Measurements from ENCODE around the gene TMEM222.

TMEM222 gene

DNA sequence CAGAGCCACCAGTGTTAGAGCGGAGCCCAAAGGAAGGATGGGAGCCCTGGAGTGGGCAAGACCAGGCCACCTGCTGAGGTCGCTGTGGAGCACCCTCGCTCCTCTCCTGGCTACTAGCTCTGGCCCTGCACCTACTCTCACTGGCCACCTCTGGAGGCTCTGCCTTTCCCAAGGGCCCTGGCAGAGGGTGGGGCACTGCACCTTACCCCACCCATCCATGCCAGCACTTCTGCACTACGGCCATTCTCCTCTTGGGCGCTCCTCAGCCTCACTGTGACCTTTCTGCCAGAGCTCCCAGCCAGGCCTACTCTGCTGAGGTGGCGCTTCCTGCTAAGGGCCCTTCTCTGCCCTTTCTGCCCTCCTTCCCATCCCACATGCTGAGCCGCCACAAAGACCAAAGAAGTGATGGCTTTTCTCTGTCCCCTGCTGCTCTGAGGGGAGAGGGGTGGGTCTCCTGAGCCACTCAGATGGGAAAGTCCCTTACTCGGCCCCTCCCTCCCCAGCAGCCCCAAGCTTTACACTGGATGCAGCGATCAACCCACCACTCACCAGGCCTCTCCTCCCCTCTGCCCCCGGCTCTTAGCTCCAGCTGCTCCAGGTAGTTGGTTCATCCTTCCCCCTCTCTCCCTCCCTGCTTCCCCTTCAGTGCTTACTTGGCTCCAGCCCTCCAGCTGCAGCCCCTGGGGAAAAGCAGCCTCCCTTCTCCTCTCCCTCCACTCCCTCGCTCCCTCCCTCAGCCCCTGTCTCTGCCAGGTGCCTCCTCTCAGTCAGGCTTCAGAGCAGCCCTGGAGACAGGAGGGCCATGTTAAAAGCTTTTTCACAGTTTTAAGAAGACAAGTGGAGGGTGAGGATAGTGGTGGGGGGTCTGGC lies 14.8 kb upstream of the TMEM222 start:
- Histone ChIP-seq H3K36me3 (ENCODE audit: control insufficient read depth, insufficient read depth, low read length) (peaks cover 1% of the 10 kb centered on the region), H3K9me3 (ENCODE audit: control insufficient read depth, low read length) (no peaks in the 10 kb centered on the region), H3K4me3 (ENCODE audit: extremely low read depth, insufficient read depth, low read length, poor library complexity, severe bottlenecking) (no peak overlapping the region), H3K4me1 (ENCODE audit: control insufficient read depth, insufficient read depth, low read length, poor library complexity, severe bottlenecking) (peaks cover 8% of the 10 kb centered on the region), H3K27ac (ENCODE audit: low read depth, low read length, severe bottlenecking) (peak overlapping the region; percentile 36)
- 56 to 57% methylated on average over 8 to 10 of the region's 11 CpGs for WGBS, 2 experiments (ENCODE audit: insufficient coverage in 2 of 2)

- Histone ChIP-seq H3K36me3 (ENCODE audit: control insufficient read depth, insufficient read depth, low read length) (no peaks in the 10 kb centered on the region), H3K4me1 (ENCODE audit: control insufficient read depth, insufficient read depth, low read length, poor library complexity, severe bottlenecking) (peaks cover 8% of the 10 kb centered on the region), H3K4me3 (ENCODE audit: extremely low read depth, insufficient read depth, low read length, poor library complexity, severe bottlenecking) (no peak overlapping the region), H3K9me3 (ENCODE audit: control insufficient read depth, low read length) (no peaks in the 10 kb centered on the region), H3K27ac (ENCODE audit: low read depth, low read length, severe bottlenecking) (no peak overlapping the region)
- WGBS, 2 experiments (ENCODE audit: insufficient coverage in 2 of 2), result 78 to 100% methylated on average over 1 to 6 of the region's 6 CpGs
Observed at GRCh38 chr1:27307874-27308598, 13.9 kb upstream of the TMEM222 start.

DNA sequence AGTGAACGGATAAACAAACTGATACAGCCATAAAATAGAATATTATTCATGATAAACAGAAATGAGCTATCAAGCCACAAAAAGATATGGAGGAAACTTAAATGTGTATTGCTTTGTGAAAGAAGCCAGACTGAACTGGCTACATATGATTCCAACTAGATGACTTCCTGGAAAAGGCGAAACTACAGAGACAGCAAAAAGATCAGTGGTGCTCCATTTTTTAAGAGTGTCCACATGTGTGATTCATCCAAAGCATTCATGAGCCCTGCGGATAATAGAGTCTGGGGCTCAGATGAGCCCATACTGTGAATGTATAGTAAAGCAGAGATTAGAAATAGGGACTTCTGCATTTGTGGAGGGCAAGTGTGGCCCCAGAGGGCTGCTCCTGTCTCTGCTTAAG lies 7.8 kb upstream of the TMEM222 start:
- 93% methylated on average over 2 of the region's 3 CpGs for WGBS, 2 experiments (ENCODE audit: insufficient coverage in 2 of 2)
- H3K9me3 ChIP-seq (ENCODE audit: control insufficient read depth, low read length), result no peaks in the 10 kb centered on the region
- no peaks in the 10 kb centered on the region for H3K36me3 ChIP-seq (ENCODE audit: control insufficient read depth, insufficient read depth, low read length)
- H3K4me1 ChIP-seq (ENCODE audit: control insufficient read depth, insufficient read depth, low read length, poor library complexity, severe bottlenecking), result peaks cover 2% of the 10 kb centered on the region
- no peak overlapping the region for H3K27ac ChIP-seq (ENCODE audit: low read depth, low read length, severe bottlenecking)
- H3K4me3 ChIP-seq (ENCODE audit: extremely low read depth, insufficient read depth, low read length, poor library complexity, severe bottlenecking), result no peak overlapping the region

DNA sequence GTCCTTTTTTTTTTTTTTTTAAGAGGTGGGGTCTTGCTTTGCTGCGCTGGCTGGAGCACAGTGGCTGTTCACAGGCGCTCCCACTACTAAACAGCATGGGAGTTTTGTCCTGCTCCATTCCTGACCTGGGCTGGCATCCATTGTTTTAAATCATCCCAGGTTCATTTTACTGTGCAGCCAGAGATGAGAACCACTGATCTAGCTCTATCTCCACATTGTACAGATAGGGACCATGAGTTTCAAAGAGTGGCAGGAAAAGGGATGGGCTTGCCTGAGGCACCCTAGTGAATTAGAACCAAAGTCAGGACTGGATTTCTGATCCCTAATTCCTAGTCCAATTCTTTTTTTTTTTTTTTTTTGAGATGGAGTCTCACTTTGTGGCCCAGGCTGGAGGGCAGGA lies 7.2 kb upstream of the TMEM222 start:
- H3K27ac ChIP-seq (ENCODE audit: low read depth, low read length, severe bottlenecking), result no peak overlapping the region
- WGBS, 2 experiments (ENCODE audit: insufficient coverage in 2 of 2), result 83 to 95% methylated on average over 1 to 2 of the region's 2 CpGs

GRCh38 chr1:27316860-27317259 lies 5.1 kb upstream of the TMEM222 start:
- Histone ChIP-seq H3K9me3 (ENCODE audit: control insufficient read depth, low read length) (no peaks in the 10 kb centered on the region), H3K36me3 (ENCODE audit: control insufficient read depth, insufficient read depth, low read length) (no peaks in the 10 kb centered on the region), H3K4me1 (ENCODE audit: control insufficient read depth, insufficient read depth, low read length, poor library complexity, severe bottlenecking) (peaks cover 2% of the 10 kb centered on the region), H3K4me3 (ENCODE audit: extremely low read depth, insufficient read depth, low read length, poor library complexity, severe bottlenecking) (no peak overlapping the region), H3K27ac (ENCODE audit: low read depth, low read length, severe bottlenecking) (no peak overlapping the region)
- 93 to 96% methylated on average over 5 of the region's 5 CpGs for WGBS, 2 experiments (ENCODE audit: insufficient coverage in 2 of 2)

More for the DNA sequence above, 7.2 kb upstream of the TMEM222 start:
- Histone ChIP-seq H3K9me3 (ENCODE audit: control insufficient read depth, low read length) (no peaks in the 10 kb centered on the region), H3K4me1 (ENCODE audit: control insufficient read depth, insufficient read depth, low read length, poor library complexity, severe bottlenecking) (peaks cover 2% of the 10 kb centered on the region), H3K4me3 (ENCODE audit: extremely low read depth, insufficient read depth, low read length, poor library complexity, severe bottlenecking) (no peak overlapping the region), H3K36me3 (ENCODE audit: control insufficient read depth, insufficient read depth, low read length) (no peaks in the 10 kb centered on the region)

DNA sequence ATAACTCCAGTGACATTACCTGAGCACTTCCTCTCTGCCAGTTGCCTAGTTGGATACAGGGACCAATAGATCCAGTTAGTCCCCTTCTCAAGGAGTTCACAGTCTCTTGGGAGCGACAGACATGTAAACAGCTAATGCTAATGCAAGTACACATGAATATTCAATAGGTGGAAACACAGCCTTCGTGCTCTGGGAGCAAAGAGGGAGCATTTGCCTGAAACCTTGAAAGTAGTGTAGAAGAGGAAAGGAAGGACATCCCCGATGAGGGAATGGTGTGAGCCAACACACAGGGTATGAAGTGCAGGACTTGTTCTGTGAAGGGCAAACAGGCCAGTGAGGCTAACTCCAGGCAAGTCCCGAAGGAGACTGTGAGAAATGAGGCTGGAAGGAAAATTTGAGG lies 3.8 kb upstream of the TMEM222 start:
- 67 to 80% methylated on average over 3 to 4 of the region's 4 CpGs for WGBS, 2 experiments (ENCODE audit: insufficient coverage in 2 of 2)
- Histone ChIP-seq H3K4me3 (ENCODE audit: extremely low read depth, insufficient read depth, low read length, poor library complexity, severe bottlenecking) (no peak overlapping the region), H3K27ac (ENCODE audit: low read depth, low read length, severe bottlenecking) (peak overlapping the region; percentile 24), H3K36me3 (ENCODE audit: control insufficient read depth, insufficient read depth, low read length) (no peaks in the 10 kb centered on the region), H3K9me3 (ENCODE audit: control insufficient read depth, low read length) (no peaks in the 10 kb centered on the region), H3K4me1 (ENCODE audit: control insufficient read depth, insufficient read depth, low read length, poor library complexity, severe bottlenecking) (peaks cover 3% of the 10 kb centered on the region)

DNA sequence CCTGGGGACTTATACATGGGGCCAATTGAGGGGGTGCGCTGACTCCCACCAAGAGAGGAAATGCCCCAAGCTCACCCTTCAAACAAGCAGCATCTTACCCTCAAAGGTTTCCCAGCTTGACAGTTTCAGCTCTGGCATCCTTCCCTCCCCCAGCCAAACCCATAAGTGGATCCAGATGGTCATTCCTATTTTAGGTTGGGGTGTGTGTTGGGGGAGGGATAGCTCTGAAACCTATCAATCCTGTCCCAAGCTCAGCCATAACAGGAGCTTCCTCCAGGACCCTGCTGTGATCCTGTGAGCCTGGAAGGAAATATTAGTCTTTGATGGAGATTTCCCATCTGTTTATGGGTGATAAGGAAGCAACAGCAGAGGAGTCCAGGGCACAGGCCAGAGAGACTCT lies 3.4 kb upstream of the TMEM222 start:
- Histone ChIP-seq H3K9me3 (ENCODE audit: control insufficient read depth, low read length) (no peaks in the 10 kb centered on the region), H3K4me3 (ENCODE audit: extremely low read depth, insufficient read depth, low read length, poor library complexity, severe bottlenecking) (no peak overlapping the region), H3K36me3 (ENCODE audit: control insufficient read depth, insufficient read depth, low read length) (no peaks in the 10 kb centered on the region), H3K27ac (ENCODE audit: low read depth, low read length, severe bottlenecking) (peak overlapping the region; percentile 24), H3K4me1 (ENCODE audit: control insufficient read depth, insufficient read depth, low read length, poor library complexity, severe bottlenecking) (peaks cover 7% of the 10 kb centered on the region)
- 80 to 100% methylated on average over 1 of the region's 1 CpG for WGBS, 2 experiments (ENCODE audit: insufficient coverage in 2 of 2)

DNA sequence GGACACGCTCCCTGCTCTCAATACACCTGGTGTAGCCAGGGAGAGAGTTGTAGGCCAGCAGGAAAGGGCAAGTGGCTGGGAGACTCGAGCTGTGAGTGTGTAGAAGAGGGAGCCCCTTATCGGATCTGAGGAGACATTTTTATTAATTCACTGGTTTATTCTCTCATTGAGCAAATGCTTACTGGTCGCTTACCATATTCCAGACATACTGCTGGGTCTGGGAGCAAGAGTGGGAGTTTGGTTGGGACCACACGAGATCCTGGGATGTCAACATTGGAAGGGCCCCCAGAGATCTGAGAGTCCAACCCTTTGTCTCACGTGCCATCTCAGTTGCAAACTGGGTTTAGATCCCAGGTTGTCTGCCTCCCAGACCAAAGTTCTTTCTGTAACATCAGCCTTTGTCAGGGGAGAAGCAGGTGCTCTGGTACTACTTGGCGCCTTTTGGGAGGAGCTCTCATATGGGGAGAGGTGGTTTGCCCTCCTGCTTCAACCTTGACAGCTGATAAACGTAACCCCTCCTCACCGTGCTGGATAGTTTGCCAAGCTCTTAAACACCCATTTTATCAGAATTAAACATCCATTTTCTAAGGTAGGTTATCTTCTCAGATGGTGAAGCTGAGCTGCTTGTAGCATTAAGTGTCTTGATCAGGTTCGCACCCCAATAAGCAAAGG lies 742 bp downstream of the TMEM222 start:
- no peaks in the 10 kb centered on the region for H3K9me3 ChIP-seq (ENCODE audit: control insufficient read depth, low read length)
- H3K27ac ChIP-seq (ENCODE audit: low read depth, low read length, severe bottlenecking), result peak overlapping the region; percentile 86
- peaks cover 35% of the 10 kb centered on the region for H3K36me3 ChIP-seq (ENCODE audit: control insufficient read depth, insufficient read depth, low read length)
- peaks cover 17% of the 10 kb centered on the region for H3K4me1 ChIP-seq (ENCODE audit: control insufficient read depth, insufficient read depth, low read length, poor library complexity, severe bottlenecking)
- H3K4me3 ChIP-seq (ENCODE audit: extremely low read depth, insufficient read depth, low read length, poor library complexity, severe bottlenecking), result peak overlapping the region; percentile 98
- WGBS, 2 experiments (ENCODE audit: insufficient coverage in 2 of 2), result 0% methylated on average over 2 of the region's 10 CpGs

- H3K4me3 ChIP-seq (ENCODE audit: extremely low read depth, insufficient read depth, low read length, poor library complexity, severe bottlenecking), result no peak overlapping the region
- H3K36me3 ChIP-seq (ENCODE audit: control insufficient read depth, insufficient read depth, low read length), result peaks cover 52% of the 10 kb centered on the region
- peaks cover 17% of the 10 kb centered on the region for H3K4me1 ChIP-seq (ENCODE audit: control insufficient read depth, insufficient read depth, low read length, poor library complexity, severe bottlenecking)
- WGBS, 2 experiments (ENCODE audit: insufficient coverage in 2 of 2), result 90 to 96% methylated on average over 12 to 15 of the region's 15 CpGs
- no peaks in the 10 kb centered on the region for H3K9me3 ChIP-seq (ENCODE audit: control insufficient read depth, low read length)
- H3K27ac ChIP-seq (ENCODE audit: low read depth, low read length, severe bottlenecking), result no peak overlapping the region
Observed at GRCh38 chr1:27325286-27325685, 3.3 kb downstream of the TMEM222 start.

DNA sequence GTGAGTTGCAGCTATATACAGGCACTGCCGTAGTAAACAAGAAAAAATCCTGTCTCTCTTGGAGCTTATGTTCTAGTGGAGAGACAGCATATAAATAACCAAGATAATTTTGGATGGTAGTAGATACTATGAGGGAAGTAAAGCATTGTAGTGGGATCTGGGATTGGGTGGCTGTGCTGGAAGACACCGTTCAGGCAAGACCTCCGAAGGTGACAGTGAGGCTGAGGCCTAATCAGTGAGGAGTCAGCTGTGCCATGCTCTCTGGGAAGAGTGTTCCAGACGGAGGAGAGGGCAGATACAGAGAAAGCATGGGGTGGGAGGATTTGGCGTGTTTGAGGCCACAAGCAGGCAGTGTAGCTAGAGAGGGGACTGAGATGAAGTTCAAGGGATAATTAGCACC lies 6.0 kb downstream of the TMEM222 start:
- H3K4me1 ChIP-seq (ENCODE audit: control insufficient read depth, insufficient read depth, low read length, poor library complexity, severe bottlenecking), result peaks cover 17% of the 10 kb centered on the region
- peaks cover 74% of the 10 kb centered on the region for H3K36me3 ChIP-seq (ENCODE audit: control insufficient read depth, insufficient read depth, low read length)
- no peak overlapping the region for H3K27ac ChIP-seq (ENCODE audit: low read depth, low read length, severe bottlenecking)
- 95 to 97% methylated on average over 4 of the region's 5 CpGs for WGBS, 2 experiments (ENCODE audit: insufficient coverage in 2 of 2)
- H3K9me3 ChIP-seq (ENCODE audit: control insufficient read depth, low read length), result no peaks in the 10 kb centered on the region
- H3K4me3 ChIP-seq (ENCODE audit: extremely low read depth, insufficient read depth, low read length, poor library complexity, severe bottlenecking), result no peak overlapping the region
